ENCODE data around the gene RARRES1.

Gene RARRES1

DNA sequence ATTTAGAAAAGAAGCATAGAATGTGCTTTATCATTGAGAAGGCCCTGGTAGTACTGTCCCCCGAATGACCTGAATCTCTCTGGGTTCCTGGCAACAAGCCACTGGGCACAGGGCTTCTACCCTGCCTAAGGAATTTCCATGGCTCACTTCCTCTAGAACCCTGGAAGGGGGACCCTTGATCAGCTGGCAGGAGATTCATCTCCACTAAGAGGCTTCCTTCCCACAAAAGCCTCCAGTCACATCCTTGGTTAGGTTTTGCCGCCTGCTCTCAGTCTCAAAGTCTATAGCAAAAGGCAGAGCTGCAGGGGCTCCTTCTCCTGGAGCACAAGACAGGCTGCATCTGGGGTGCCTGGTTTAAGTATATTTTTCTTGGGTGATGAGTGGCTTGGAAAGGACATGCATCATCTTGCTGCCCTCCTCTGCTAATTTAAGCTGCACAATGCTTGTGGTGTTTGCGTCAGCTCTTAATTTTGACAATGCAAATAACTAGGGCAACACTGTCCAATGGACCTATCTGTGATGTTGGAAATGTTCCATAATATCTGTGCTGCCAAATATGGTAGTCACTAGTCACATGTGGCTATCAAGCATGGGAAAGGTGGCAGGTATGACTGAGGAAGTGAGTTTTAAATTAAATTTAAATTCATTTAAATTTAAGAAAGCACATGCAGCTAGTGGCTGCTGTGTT, 33.4 kb upstream of the RARRES1 start:
- DNase-seq: no peak

DNA sequence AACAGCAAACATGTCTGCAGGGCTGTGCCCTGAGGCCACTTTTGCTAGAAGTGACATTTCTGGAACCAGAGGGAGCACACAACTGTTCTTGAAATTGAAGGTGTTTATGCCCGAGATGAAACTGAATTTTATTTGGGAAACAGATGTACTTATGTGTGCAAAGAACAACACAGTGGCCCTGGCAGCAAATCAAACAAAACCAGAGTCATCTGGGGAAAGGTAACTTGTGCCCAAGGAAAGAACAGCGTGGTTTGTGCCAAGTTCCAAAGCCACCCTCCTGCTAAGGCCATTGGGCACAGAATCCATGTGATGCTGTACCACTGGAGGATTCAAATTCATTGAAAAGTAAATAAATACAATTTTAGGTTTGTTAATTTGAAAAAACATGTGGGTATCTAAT, 31.2 kb upstream of the RARRES1 start:
- DNase-seq: no peak

DNA sequence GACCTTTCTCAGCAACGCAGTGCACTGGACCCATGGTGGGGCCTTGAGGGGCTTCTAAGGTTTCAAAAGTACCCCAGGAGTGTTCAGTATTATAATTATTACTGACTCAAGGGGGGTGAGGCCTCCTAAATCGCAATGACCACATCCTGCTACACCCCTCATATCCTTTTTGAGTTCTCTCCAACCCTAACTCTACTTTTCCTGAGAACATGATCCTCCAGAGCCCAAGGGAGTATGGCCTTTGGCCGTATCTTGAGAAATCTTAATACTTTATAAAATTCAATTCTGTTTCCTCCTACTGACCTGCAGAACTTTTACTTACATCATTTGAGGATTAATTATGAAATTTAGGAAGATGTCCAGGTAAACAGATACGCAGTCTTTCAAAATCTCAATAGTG, 30.4 kb upstream of the RARRES1 start:
- DNase-seq: no peak

DNA sequence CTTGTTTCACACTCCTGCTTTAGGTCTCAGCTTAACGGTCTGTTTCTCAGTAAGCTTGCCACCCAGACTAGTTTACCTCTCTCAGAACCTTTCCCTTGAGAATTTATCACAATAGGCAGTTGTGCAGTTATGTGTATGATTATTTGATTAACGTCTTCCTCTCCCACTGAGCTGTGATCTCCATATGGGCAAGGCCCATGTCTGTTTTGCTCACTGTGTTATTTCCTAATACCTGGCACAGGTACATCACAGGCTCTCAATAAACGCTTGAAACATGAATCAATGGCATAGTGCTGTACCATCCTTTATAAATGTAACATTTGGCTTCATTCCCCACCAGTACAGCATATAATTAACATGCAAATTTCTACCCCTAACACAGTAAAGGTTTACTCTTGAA, 29.1 kb upstream of the RARRES1 start:
- DNase-seq: no peak

DNA sequence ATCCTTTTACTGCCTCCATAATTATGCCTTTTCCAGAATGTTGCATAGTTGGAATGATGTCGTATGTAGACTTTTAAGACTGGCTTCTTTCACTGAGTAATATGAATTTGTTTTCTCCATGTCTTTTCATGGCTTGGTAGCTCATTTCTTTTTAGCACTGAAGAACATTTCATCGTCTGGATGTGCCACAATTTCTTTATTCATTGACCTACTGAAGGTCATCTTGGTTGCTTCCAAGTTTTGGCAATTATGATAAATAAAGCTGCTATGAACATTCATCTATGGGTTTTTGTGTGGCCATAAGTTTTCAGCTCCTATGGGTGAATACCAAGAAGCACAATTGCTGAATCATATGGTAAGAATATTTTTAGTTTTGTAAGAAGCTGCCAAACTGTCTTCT, 23.2 kb upstream of the RARRES1 start:
- no peak for DNase-seq

DNA sequence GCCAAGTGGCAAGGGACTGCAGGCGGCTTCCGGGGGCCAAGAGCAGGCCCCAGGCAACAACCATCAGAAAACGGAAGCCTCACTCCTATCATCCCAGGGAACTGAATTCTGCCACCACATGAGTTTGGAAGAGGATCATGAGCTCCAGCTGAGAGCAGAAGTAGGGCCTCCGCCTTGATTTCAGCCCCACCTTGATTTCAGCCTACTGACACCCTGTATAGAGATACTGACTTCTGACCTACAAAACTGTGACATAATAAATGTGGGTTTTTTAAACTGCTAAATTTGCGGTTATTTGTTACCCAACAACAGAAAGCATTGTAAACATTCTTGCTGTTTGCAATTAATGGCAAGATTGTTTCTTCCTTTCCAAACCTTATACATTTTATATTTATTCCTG, 21.6 kb upstream of the RARRES1 start:
- no peak for DNase-seq

DNA sequence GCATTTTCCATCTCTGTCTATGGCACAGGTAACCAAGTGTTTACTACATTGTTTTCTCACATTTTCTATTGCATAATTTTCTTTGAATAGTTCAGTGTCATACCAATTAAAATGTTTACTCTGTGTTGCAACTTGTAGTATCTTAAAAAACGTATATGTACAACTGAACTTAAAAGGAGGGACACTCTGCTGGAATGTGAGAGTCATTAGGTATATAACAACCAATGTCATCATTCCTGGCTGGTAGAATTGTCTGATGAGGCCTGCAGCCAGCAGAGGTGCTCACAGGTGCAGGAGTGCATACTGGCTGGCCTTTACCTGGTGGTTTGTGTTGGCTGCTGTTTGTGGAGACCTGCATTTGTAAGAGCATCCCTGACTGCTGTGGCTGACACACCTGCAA, 19.1 kb upstream of the RARRES1 start:
- DNase-seq: no peak

DNA sequence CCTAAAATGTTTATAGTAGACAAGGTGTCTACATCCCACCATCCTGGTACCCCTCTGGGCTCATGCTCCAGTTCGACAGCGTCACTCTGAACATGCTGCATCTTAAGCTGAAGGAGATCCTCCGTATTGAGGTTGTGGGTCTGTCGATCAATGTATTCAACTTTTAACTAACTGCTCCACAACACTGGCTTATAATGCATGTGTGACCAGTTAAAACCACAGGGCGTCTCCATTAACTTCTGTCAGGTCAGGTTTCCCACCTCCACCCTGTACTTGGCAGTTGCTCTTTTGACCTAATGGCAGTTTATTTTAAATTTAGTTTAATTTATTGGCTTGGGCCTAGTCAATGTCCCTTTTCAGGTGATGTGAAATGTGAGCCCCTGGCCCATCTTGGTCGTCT, 17.8 kb upstream of the RARRES1 start:
- no peak for DNase-seq

DNA sequence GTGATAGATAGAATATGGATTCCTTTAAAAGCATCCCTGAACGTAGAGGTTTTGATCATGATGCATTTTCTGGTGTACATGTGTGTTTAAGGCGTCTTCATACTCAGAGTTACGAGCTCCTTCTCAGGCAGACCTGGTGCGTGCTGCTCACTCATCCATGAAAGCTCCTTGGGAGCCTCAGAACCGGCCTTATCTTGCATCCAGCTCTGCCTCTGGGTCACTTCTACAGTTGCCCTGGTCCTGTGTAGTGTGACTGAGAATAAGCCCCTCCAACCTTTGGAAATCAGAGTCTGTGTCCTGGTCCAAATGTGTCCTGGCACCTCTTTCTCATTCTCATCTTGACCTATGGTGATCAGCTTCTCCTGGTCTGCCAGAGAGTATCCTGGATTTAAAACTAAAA, 17.3 kb upstream of the RARRES1 start:
- no peak for DNase-seq

DNA sequence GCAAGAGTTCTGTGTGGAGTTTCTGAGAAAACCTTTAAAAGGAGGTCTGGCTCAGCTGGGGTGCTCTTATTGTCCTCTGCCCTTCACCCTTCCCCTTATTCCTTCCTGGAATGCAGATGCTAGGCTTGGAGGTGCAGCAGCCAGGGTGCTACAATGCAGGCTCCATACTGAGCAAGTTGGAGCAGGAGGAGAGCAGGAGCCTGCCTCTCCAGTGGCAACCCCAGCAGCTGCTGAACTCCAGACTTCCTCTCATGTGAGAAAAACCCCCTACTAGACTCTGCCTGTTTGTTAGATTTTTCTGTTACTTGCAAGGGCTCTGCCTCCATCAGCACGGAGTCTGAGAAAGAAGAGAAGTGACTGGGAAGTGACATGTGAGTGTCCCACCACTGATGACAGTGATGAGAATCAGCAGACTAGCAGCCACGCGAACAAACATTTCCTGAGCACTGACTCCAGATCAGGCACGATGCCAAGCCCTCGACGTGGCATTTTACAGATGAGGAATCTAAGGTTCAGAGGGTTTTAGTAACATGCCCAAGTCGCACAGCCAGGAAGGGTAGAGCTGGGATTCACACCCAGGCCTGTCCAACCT, 16.1 kb upstream of the RARRES1 start:
- peak in 1 of 5 experiments; percentile 24 for DNase-seq

DNA sequence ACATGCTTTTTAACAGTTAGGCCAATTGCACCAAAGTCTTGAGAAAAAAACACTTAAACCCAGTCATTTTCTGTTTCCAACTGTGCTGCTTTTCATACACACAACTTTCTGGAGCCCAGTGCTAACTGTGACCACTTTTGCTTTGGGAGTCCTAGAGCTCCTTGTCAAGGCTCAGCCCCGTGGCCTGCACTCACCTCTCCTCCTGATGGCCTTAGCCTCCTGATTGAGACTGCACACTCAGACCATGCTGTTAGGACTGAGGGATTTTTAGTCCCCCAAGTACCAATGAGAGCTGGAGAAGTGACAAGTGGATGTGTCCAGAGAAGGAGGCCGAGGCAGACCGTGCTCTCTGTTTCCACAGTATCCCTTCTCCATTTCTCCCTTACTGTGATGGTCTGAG, 15.2 kb upstream of the RARRES1 start:
- DNase-seq: no peak

DNA sequence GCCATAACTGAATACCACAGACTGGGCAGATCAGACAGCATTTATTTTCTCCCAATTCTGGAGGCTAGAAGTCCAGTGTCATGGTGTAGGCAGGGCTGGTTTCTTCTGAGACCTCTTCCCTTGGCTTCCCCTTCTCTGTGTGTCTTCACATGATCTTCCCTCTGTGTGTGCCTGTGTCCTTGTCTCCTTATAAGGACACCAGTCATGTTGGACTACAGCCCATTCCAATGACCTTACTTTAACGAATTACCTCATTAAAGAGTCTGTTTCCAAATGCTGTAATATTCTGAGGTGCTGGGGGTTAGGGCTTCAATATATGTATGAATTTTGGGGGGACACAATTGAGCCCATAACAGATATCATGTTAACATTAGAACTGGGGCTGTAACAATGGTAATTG, 13.3 kb upstream of the RARRES1 start:
- DNase-seq: no peak

DNA sequence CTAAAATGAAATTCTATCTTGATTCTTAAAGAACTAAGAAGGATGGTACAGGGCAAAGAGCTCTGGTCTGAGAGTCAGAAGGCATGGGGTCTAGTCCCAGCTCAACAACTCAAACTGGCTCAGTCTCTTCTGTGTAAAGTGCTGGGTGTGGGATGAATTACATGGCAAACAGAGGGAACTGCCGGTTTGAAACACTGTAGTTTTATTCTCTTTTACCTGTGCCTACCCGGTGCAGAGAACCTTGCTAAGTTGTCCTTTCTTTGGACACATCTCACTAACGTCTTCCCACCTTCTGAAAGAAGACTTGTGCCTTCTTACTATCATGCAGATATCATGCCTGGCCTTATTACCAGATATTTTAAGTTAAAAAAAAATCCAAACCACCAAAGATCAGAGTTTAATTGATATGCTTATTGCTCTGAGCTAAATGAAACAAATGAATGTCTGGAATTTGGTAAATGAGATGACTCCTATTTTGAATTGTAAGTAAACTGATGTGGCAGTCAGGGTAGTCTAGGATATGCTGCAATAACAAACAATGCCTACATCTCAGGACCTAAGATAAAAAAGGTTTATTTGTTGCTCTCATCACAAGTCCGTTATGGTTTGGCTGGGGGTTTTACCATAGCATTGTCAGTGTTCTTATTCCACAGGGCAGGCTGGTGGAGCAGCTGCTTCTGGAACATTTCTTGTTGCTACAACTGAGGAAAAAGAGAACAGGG, 12.5 kb upstream of the RARRES1 start:
- DNase-seq: no peak

DNA sequence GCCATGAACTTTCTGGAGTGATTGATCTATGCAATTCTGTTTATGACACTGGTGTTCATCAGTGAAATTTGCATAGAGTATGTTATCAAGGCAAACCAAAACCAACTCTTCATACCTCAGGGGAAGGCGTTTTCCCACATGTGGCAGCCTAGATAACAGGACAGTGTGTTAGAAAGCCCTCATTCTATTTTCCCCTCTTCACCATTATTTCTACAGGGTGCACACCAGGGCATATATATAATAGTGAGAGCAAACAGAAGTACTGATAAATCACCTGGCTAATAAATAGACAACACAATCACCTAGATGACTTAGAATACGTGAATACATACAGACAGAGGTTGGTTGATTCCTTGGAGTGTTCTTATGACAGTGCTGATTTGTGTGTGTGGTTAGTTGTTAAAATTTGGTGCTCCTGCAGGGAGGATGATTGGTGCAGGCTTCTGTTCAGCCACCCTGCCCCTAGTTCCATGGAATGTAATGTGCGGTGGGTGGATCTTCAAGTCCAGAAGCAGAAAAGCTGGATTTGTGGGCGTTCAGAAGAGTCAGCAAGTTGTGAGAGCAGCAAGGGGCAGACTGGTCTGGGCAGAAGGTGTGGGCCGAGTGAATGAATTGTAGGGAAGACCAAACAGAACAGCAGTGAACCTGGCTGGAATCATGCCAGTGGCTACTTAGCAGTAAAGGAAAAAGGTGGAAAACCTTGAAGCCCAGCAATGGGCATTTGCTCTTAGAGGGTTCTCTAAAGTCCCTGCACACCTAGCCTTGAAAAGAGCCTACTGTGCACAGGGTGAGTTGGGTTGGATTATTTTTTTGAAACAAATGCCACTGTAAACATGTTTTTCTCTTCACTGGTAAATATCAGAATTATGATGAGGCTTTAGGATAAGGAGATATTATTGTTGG, 11.7 kb upstream of the RARRES1 start:
- DNase-seq: no peak

DNA sequence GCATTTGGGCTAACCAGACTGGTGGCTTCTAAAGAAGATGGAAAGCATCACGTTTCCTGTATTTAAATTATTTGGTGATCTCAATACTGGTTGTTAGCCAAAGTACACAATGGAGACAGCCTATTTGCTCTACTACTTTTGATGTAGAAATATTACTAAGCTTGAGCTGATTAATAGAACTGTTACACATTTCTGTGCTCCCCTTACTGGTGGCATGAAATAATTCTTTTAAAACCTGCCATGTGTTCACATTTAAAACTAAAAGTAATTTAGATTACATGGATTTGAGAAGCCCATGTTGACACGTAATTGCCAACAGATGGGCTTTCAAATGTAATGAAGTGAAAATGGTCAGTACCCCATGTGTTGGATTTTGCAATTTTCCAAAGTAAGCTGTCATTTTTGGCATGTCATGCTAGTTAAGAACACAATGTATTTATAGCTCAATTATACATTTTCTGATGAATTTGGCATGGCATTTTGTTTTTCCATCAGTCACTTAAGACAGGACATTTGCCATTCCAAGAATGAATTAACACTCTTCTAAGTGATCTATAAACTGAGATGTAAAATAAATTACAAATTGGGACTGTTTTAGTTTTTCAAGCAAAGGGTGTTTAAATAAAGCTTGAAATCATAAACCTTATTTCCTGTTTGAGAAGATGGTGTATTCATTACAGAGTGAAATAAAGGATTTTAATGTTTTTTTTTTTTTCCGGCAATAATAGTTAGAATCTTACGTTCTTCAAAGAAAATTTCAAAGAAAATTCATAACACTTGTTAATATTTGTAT, 10.8 kb upstream of the RARRES1 start:
- DNase-seq: no peak

DNA sequence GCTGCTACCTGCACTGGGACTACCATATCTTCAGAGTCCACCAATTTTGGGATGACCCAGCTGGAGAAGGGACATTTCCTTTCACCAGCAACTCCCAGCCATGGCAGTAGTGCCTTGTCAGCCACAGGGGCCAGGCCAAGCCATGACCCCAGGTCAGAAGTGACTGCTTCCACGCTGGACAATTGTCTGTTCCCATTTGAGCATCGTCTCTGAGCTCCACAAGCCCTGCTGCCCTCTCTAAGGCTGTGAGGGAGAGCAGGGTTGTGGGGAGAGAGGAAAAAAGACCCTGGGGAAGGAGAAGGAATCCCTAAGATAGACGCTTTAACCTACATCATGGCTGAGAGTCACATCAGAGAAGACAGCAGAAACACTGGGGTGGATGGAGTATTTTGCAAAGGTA, 7.4 kb upstream of the RARRES1 start:
- DNase-seq: no peak

DNA sequence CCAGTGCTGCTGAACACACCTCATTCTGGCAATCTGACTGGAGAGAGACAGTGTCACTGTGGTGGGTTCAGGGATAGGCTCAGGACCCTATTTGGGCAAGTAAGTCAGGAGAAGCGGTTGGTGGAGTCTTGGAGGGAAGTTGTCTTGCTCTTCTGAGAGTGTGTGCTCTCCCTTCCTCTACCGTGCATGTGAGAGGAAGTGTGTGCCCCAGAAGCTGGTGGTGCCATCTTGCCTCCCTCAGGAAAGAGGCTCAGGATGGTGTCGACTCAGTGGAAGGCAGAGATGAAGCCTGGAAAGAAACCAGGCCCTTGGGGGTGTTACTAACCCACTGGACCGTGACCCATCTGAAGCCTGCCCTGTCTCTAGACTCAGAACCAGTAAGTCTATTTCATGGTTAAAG, 6.8 kb upstream of the RARRES1 start:
- DNase-seq: no peak

DNA sequence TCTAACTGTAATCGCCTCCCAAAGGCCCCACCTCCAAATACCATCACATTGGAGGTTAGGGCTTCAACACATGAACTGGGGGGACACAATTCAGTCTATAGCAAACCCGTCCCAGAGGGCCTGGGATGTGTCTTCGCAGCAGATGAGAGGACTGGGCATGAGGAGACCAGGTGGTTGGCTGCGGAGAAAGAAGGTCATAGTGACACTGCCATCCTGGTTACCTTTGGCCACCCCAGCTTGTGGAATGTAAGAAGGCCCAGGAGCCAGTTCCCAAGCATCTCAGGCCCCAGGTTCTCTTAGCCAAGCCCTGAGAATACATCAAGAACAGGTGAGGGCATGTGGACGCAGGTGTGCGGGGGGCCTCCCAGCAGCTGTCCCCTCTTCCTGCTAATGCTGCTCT, 6.4 kb upstream of the RARRES1 start:
- no peak for DNase-seq

DNA sequence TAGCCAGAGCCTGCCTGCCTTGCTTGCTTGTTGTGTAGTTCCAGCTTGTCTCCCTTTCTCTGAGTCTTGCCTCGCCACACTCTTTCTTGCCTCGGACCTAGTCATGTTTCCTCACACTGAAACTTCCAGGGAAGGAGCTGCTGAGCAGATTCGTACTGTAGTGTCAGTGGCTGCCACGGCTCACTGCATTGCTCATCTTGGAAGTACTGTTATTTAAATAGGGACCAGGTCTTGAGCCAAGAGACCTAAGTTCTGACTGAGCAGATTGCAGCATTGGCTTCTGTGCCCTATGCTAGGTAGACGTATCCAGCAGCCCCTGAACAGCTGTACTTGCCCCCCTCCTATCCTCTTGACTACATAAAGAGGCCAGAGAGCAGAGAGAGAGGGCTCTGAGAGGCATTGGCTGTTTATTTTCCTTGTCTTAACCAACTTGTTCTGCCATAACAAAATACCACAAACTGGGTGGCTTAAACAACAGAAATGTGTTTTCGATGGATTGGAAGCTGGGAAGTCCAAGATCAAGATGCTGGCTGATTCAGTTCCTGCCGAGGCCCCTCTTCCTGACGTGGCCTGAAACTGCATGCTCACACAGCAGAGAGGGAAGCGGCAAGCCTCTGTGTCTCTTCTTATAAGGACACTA, 5.8 kb upstream of the RARRES1 start:
- DNase-seq: no peak

DNA sequence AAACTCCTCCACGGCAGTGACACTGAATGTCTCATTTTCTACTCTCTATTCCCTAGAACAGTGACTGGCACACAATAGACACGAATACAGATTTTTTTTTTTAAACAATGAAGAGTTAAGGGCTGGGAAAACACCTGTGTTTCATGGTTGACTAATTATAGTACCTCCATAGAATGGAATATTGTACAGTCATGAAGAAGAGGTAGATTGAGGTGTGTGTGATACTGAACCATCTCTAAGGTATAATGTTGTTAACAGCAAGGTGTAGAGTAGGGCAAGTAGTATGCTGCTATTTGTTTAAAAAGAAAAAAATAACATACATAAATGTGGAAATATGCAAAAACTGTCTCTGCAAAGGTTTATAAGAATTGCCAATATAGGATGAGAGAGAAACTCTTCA, 5.2 kb upstream of the RARRES1 start:
- DNase-seq: no peak

DNA sequence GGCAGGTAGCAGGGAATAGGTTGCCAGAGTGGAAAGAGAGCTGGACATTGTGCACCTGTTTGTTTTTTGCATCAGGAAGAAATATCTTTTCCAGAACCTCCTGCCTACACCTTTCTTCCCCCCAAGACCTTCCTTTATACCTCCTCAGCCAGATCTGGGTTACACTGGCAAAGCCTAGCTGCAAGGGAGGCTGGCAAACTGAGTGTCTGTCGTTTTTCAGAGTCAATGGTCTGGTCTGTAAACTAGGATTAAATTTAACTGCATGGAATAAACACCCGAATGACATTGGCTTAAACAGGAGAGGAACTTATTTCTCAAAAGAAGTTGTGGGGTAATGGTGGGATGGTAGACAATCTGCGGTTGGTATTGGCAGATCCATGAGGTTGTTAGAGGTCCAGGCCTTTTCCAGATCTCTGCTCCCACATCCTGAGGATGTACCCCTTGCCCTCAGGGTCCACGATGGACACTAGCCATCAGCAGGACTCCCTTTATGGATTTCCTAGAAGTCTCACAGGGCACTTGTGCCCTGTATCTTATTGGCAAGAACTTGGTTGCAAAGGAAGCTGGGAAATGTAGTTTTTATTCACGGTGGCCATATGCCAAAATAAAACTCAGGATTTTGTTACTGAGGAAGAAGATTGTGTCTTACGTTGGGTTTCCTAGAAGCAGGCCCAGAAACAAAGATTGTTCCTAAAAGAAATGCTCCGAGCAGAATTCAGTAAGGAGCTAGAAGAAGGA, 3.2 kb upstream of the RARRES1 start:
- DNase-seq: no peak
